Astrocyte (in vitro differentiated cells and primary cell): ENCODE measurements around the gene NETO2. TPM values are rescaled to one million over a fixed set of nuclear protein-coding genes. Genes with fewer than 3 reads are reported as not detected.
"Not testable (repeated sequence)": the region's sequence is repeated elsewhere in the genome, so short reads cannot be mapped to it uniquely, and the experiment has no call there.

ENCODE experiments used
- DNase-seq: peaks from one replicate; pipeline ENCODE4 v3.0.0-alpha.2; 2010; ENCODE audit warnings: low read depth
- FAIRE-seq: peaks from 2 replicates; lab custom pipeline; 2011; peaks lifted over from hg19 to GRCh38; lab: Jason Lieb, UNC
- H2AFZ ChIP-seq: 2 replicates; pipeline ENCODE4 v1.6.0; 2012; ENCODE audit warnings: low read depth, low read length, inconsistent platforms
- H3K27ac ChIP-seq: 2 replicates; pipeline ENCODE4 v1.5.1; 2011; ENCODE audit warnings: low read depth, low read length, inconsistent platforms
- H3K27me3 ChIP-seq: 2 replicates; pipeline ENCODE4 v1.6.0; 2011; ENCODE audit warnings: low read length, inconsistent platforms; ENCODE audit not compliant: insufficient read depth
- H3K36me3 ChIP-seq: 2 replicates; pipeline ENCODE4 v1.5.1; 2011; ENCODE audit warnings: low read length, inconsistent platforms; ENCODE audit not compliant: insufficient read depth
- H3K4me1 ChIP-seq: 2 replicates; pipeline ENCODE4 v1.5.1; 2011; ENCODE audit warnings: low read length, inconsistent platforms; ENCODE audit not compliant: insufficient read depth
- H3K4me2 ChIP-seq: 2 replicates; pipeline ENCODE4 v1.6.0; 2012; ENCODE audit warnings: low read length, inconsistent platforms
- H3K4me3 ChIP-seq: 2 replicates; pipeline ENCODE4 v1.5.1; 2011; ENCODE audit warnings: low read depth, mild to moderate bottlenecking, low read length, inconsistent platforms; ENCODE audit not compliant: insufficient read depth
- H3K79me2 ChIP-seq: 2 replicates; pipeline ENCODE4 v1.6.0; 2012; ENCODE audit warnings: mild to moderate bottlenecking, low read length, inconsistent platforms; ENCODE audit not compliant: insufficient read depth
- H3K9ac ChIP-seq: 2 replicates; pipeline ENCODE4 v1.6.0; 2012; ENCODE audit warnings: mild to moderate bottlenecking, low read length, inconsistent platforms
- H3K9me3 ChIP-seq: 2 replicates; pipeline ENCODE4 v1.5.1; 2012; ENCODE audit warnings: low read depth, mild to moderate bottlenecking, low read length, inconsistent platforms; ENCODE audit not compliant: insufficient read depth
- H4K20me1 ChIP-seq: 2 replicates; pipeline ENCODE4 v1.6.0; 2012; ENCODE audit warnings: low read length, inconsistent platforms; ENCODE audit not compliant: insufficient read depth
- H3K27ac Mint-ChIP-seq: one replicate; pipeline ENCODE4 v1.8.0; 2021; ENCODE audit warnings: mild to moderate bottlenecking, mixed read lengths; ENCODE audit not compliant: unreplicated experiment
- H3K27me3 Mint-ChIP-seq: one replicate; pipeline ENCODE4 v1.8.0; 2021; ENCODE audit warnings: low read depth, mixed read lengths; ENCODE audit not compliant: unreplicated experiment
- H3K36me3 Mint-ChIP-seq: one replicate; pipeline ENCODE4 v1.8.0; 2021; ENCODE audit warnings: low read depth, mixed read lengths; ENCODE audit not compliant: unreplicated experiment
- H3K4me1 Mint-ChIP-seq: one replicate; pipeline ENCODE4 v1.8.0; 2021; ENCODE audit warnings: low read depth, mixed read lengths; ENCODE audit not compliant: unreplicated experiment
- H3K4me3 Mint-ChIP-seq: one replicate; pipeline ENCODE4 v1.8.0; 2021; ENCODE audit warnings: mild to moderate bottlenecking, moderate library complexity, mixed read lengths; ENCODE audit not compliant: unreplicated experiment
- H3K9me3 Mint-ChIP-seq: one replicate; pipeline ENCODE4 v1.8.0; 2021; ENCODE audit warnings: mild to moderate bottlenecking, mixed read lengths; ENCODE audit not compliant: unreplicated experiment
- CTCF ChIP-seq: IDR thresholded peaks from 2 replicates; pipeline ENCODE4 v1.5.1; 2011; ENCODE audit warnings: low read depth, mild to moderate bottlenecking, inconsistent platforms, low read length, moderate library complexity; ENCODE audit not compliant: insufficient read depth
- EZH2 ChIP-seq: IDR thresholded peaks from 2 replicates; pipeline ENCODE4 v1.6.1; 2012; ENCODE audit warnings: mild to moderate bottlenecking, low read length, inconsistent platforms; ENCODE audit not compliant: insufficient read depth
- total RNA-seq: library from RNA; stranded (reverse); gene quantifications from 2 replicates; pipeline ENCODE4 v1.2.1, GENCODE V29; 2021

Gene NETO2
- total RNA-seq, 1 donor from 2014 or later: 17.1 TPM

- no peaks in the 10 kb centered on the region for H3K27me3 Mint-ChIP-seq
- no peak overlapping the region for H2AFZ ChIP-seq
- DNase-seq: no peak
- H3K79me2 ChIP-seq: no peaks in the 10 kb centered on the region
- peaks cover 2% of the 10 kb centered on the region for H3K4me1 Mint-ChIP-seq
- no peaks in the 10 kb centered on the region for H4K20me1 ChIP-seq
- no peak overlapping the region for H3K27ac ChIP-seq
- TF ChIP-seq EZH2: no peak
- TF ChIP-seq CTCF: no peak
- H3K27ac Mint-ChIP-seq: no peak overlapping the region
- no peak for FAIRE-seq
- H3K4me1 ChIP-seq: no peaks in the 10 kb centered on the region
- no peak overlapping the region for H3K9ac ChIP-seq
- no peak overlapping the region for H3K4me3 Mint-ChIP-seq
- no peak overlapping the region for H3K4me2 ChIP-seq
- no peaks in the 10 kb centered on the region for H3K27me3 ChIP-seq
- H3K36me3 Mint-ChIP-seq: peaks cover 12% of the 10 kb centered on the region
- H3K4me3 ChIP-seq: no peak overlapping the region
- H3K9me3 Mint-ChIP-seq: peaks cover 10% of the 10 kb centered on the region
- H3K9me3 ChIP-seq: peaks cover 3% of the 10 kb centered on the region
- H3K36me3 ChIP-seq: no peaks in the 10 kb centered on the region
Measured at GRCh38 chr16:47156680-47157215, 13.0 kb upstream of the NETO2 start.

- not testable (repeated sequence) for H3K4me1 Mint-ChIP-seq, H3K27ac Mint-ChIP-seq, H4K20me1 ChIP-seq, H2AFZ ChIP-seq, H3K9me3 ChIP-seq, H3K4me1 ChIP-seq, H3K27me3 Mint-ChIP-seq, H3K9me3 Mint-ChIP-seq, H3K27me3 ChIP-seq, DNase-seq, H3K4me2 ChIP-seq, H3K4me3 Mint-ChIP-seq, FAIRE-seq, H3K36me3 ChIP-seq, H3K79me2 ChIP-seq, H3K9ac ChIP-seq, H3K27ac ChIP-seq, H3K4me3 ChIP-seq
- peaks cover 16% of the 10 kb centered on the region for H3K36me3 Mint-ChIP-seq
Measured at GRCh38 chr16:47152501-47152900, 8.8 kb upstream of the NETO2 start.

GRCh38 chr16:47150067-47150466, 6.3 kb upstream of the NETO2 start:
- FAIRE-seq (no peak), DNase-seq (no peak)
- no peak overlapping the region for H3K27ac ChIP-seq
- Mint-ChIP-seq H3K4me1 (no peaks in the 10 kb centered on the region), H3K4me3 (no peak overlapping the region), H3K9me3 (peaks cover 10% of the 10 kb centered on the region), H3K27ac (no peak overlapping the region), H3K27me3 (peaks cover 14% of the 10 kb centered on the region), H3K36me3 (peaks cover 14% of the 10 kb centered on the region)
- H3K27me3 ChIP-seq: no peaks in the 10 kb centered on the region
- peaks cover 3% of the 10 kb centered on the region for H3K9me3 ChIP-seq
- TF ChIP-seq EZH2: no peak
- TF ChIP-seq CTCF: no peak
- no peaks in the 10 kb centered on the region for H3K36me3 ChIP-seq
- H3K4me3 ChIP-seq: no peak overlapping the region
- no peaks in the 10 kb centered on the region for H4K20me1 ChIP-seq
- H3K4me2 ChIP-seq: no peak overlapping the region
- no peak overlapping the region for H2AFZ ChIP-seq
- no peaks in the 10 kb centered on the region for H3K79me2 ChIP-seq
- H3K9ac ChIP-seq: no peak overlapping the region
- H3K4me1 ChIP-seq: no peaks in the 10 kb centered on the region
